Measurements from ENCODE around the gene RESF1. TPM values are rescaled to one million over a fixed set of nuclear protein-coding genes. Genes with fewer than 3 reads are reported as not detected.

RESF1 gene
- total RNA-seq, 1 experiment from 2014 or later = 43.5 TPM

DNA sequence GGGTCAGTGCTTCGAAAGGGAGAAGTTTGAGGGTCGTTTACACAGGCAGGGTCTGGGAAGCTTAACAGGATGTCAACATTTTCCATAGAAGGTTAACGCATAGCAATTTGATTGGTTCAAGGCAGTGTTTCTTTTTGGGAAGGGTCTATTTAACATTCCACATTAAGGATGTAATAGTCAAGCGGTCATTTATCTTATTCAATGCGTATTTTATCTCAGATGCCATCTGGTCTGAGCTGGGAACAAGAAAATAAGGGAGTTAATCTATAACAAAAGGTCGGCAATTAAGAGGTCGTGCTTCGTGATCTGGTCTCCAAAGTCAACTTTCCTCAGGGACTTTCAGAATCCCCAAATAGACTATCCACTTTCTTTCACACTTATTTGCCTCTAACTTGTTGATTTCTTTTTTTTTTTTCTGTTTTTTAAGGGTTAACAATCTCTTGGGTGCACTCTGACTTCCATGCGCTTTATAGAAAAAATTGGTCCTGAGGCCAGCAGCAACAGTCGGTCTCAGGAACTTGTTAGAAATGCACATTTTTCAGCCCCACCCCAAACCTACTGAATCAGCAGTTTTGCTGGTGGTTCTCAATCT lies 550 bp upstream of the RESF1 start:
- BruUV-seq (replicated peaks) = TSS peak; percentile 92
- CTCF ChIA-PET = no interaction called here
- Mint-ChIP-seq H3K4me3 (ENCODE audit: low read depth, unreplicated experiment) (peak overlapping the region; percentile 78), H3K27me3 (ENCODE audit: unreplicated experiment) (no peaks in the 10 kb centered on the region), H3K4me1 (ENCODE audit: low read depth, unreplicated experiment) (peaks cover 26% of the 10 kb centered on the region), H3K27ac (ENCODE audit: unreplicated experiment) (peak overlapping the region; percentile 29), H3K36me3 (ENCODE audit: insufficient read depth, unreplicated experiment) (peaks cover 61% of the 10 kb centered on the region), H3K9me3 (ENCODE audit: low read depth, unreplicated experiment) (peaks cover 3% of the 10 kb centered on the region)
- TF ChIP-seq, protein P1, sequence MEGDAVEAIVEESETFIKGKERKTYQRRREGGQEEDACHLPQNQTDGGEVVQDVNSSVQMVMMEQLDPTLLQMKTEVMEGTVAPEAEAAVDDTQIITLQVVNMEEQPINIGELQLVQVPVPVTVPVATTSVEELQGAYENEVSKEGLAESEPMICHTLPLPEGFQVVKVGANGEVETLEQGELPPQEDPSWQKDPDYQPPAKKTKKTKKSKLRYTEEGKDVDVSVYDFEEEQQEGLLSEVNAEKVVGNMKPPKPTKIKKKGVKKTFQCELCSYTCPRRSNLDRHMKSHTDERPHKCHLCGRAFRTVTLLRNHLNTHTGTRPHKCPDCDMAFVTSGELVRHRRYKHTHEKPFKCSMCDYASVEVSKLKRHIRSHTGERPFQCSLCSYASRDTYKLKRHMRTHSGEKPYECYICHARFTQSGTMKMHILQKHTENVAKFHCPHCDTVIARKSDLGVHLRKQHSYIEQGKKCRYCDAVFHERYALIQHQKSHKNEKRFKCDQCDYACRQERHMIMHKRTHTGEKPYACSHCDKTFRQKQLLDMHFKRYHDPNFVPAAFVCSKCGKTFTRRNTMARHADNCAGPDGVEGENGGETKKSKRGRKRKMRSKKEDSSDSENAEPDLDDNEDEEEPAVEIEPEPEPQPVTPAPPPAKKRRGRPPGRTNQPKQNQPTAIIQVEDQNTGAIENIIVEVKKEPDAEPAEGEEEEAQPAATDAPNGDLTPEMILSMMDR (IDR thresholded peaks at IDR 0.05; ENCODE audit: unreplicated experiment) = no peak
- no peak for DNase-seq
- intact Hi-C loops (cut with micrococcal nuclease; ENCODE audit: unreplicated experiment) = no loop called here

DNA sequence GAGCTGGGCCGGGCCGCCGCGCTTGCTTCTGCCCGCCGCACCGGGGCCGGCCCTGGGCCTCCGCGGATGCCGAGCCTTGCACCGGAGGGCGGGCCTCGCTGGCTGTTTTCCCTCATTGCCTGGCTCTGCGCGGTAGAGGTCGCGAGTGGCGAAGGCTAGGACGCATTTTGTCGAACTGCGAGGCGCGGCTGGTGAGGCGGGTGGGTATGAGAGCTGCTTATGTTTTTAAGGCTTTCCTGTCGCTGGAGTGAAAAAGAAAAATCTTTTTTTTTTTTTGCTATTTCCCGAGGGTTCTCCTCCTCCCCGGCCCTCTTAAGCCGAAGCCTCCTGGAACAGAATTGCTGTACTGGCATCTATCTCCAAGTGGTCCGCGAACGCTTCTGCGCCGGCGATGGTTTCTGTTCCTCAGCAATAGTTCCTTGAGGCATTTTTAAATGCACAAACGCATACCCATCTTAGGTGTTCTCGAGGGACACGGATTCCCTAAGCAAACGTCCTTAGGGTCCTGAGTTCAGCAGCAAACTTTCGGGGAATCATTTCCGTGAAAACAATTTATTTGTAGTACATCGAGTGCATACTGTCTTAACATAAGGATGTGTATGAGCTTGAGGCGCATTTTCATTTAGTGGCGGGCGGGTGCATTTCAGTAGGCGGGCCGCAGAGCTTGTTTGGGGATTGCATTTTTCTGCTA lies 631 bp downstream of the RESF1 start:
- peak overlapping the region; percentile 78 for H3K4me3 Mint-ChIP-seq (ENCODE audit: low read depth, unreplicated experiment)
- BruUV-seq (replicated peaks) = no TSS peak
- peak; percentile 60 for DNase-seq
- peak overlapping the region; percentile 71 for H3K27ac Mint-ChIP-seq (ENCODE audit: unreplicated experiment)
- TF ChIP-seq, protein P1 (IDR thresholded peaks at IDR 0.05; ENCODE audit: unreplicated experiment) = no peak
- H3K36me3 Mint-ChIP-seq (ENCODE audit: insufficient read depth, unreplicated experiment) = peaks cover 72% of the 10 kb centered on the region
- H3K4me1 Mint-ChIP-seq (ENCODE audit: low read depth, unreplicated experiment) = peaks cover 26% of the 10 kb centered on the region
- H3K27me3 Mint-ChIP-seq (ENCODE audit: unreplicated experiment) = no peaks in the 10 kb centered on the region
- intact Hi-C loops (cut with micrococcal nuclease; ENCODE audit: unreplicated experiment) = loop anchor here (5.0 kb wide), 2 partner anchors 188 to 278 kb away; no protein-coding TSS in a partner anchor
- CTCF ChIA-PET = interaction anchor here (0.6 to 1.6 kb wide), 2 partner anchors 223 to 352 kb away, joined by 3 to 4 read pairs; no protein-coding TSS in a partner anchor
- peaks cover 3% of the 10 kb centered on the region for H3K9me3 Mint-ChIP-seq (ENCODE audit: low read depth, unreplicated experiment)

DNA sequence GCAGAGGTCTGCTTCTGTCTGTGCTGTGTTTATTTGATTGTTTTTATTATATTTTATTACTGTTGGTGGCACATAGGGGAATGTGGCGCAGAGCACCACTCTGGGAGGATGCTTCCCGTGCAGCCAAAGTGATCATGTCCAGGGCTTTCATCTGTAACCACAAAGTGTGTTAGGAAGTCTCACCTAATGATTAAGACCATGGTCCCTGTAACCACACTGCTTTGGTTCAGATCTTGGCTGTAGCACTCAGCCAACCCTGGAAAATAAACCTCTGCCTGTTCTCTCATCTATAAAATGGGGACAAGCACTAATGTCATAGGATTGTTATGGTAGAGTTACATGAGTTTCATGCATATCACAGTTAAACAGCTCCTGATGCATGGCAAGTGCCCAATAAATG lies 1.9 kb downstream of the RESF1 start:
- TF ChIP-seq, protein P1 (IDR thresholded peaks at IDR 0.05; ENCODE audit: unreplicated experiment) = no peak
- Mint-ChIP-seq H3K9me3 (ENCODE audit: low read depth, unreplicated experiment) (peaks cover 3% of the 10 kb centered on the region), H3K36me3 (ENCODE audit: insufficient read depth, unreplicated experiment) (peaks cover 76% of the 10 kb centered on the region), H3K4me3 (ENCODE audit: low read depth, unreplicated experiment) (peak overlapping the region; percentile 78), H3K4me1 (ENCODE audit: low read depth, unreplicated experiment) (peaks cover 15% of the 10 kb centered on the region), H3K27me3 (ENCODE audit: unreplicated experiment) (no peaks in the 10 kb centered on the region), H3K27ac (ENCODE audit: unreplicated experiment) (peak overlapping the region; percentile 47)
- BruUV-seq (replicated peaks) = no TSS peak
- DNase-seq = no peak
- intact Hi-C loops (cut with micrococcal nuclease; ENCODE audit: unreplicated experiment) = loop anchor here (5.0 kb wide), 2 partner anchors 189 to 279 kb away; no protein-coding TSS in a partner anchor
- CTCF ChIA-PET = interaction anchor here (0.6 to 1.6 kb wide), 4 partner anchors 49 to 351 kb away, joined by 3 to 11 read pairs (median 3); no protein-coding TSS in a partner anchor

DNA sequence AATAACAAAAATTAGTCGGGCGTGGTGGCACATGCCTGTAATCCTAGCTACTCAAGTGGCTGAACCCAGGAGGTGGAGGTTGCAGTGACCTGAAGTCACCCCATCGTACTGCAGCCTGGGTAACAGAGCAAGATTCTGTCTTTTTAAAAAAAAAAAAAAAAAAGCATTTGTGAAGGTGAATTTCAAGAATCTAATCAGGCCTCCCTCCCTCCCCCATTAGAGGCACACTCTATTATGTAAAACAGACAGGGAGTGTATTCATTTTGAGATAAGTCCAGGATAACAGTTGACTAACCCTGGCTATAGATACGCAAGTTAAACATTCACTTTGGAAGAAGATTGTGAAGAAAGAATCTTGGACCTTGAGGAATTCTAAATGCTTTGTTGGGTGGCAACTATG lies 2.9 kb downstream of the RESF1 start:
- H3K36me3 Mint-ChIP-seq (ENCODE audit: insufficient read depth, unreplicated experiment) = peaks cover 80% of the 10 kb centered on the region

More for the DNA sequence above, 2.9 kb downstream of the RESF1 start:
- peaks cover 17% of the 10 kb centered on the region for H3K4me1 Mint-ChIP-seq (ENCODE audit: low read depth, unreplicated experiment)
- peak overlapping the region; percentile 78 for H3K4me3 Mint-ChIP-seq (ENCODE audit: low read depth, unreplicated experiment)
- no peak for DNase-seq
- H3K9me3 Mint-ChIP-seq (ENCODE audit: low read depth, unreplicated experiment) = no peaks in the 10 kb centered on the region
- CTCF ChIA-PET = no interaction called here
- TF ChIP-seq, protein P1 (IDR thresholded peaks at IDR 0.05; ENCODE audit: unreplicated experiment) = no peak
- no peak overlapping the region for H3K27ac Mint-ChIP-seq (ENCODE audit: unreplicated experiment)
- intact Hi-C loops (cut with micrococcal nuclease; ENCODE audit: unreplicated experiment) = loop anchor here (5.0 kb wide), 2 partner anchors 190 to 280 kb away; no protein-coding TSS in a partner anchor
- H3K27me3 Mint-ChIP-seq (ENCODE audit: unreplicated experiment) = no peaks in the 10 kb centered on the region
- BruUV-seq (replicated peaks) = no TSS peak

All from Calu3 (cell line).